Medulla oblongata (tissue), 1 donor: ENCODE measurements around the gene NFKBIL1.
"Not testable (repeated sequence)": the region's sequence is repeated elsewhere in the genome, so short reads cannot be mapped to it uniquely, and the experiment has no call there.

Source experiments
- DNase-seq: peaks from one replicate; pipeline ENCODE4 v3.0.0-alpha.2; 2015; ENCODE audit errors: extremely low spot score

The NFKBIL1 gene

GRCh38 chr6:31546958-31547726, at the start of gene NFKBIL1:
TSS of gene NFKBIL1 (plus strand) at chr6:31547608. CDS start at chr6:31547695, 87 bp downstream.
- peak; percentile 98 for DNase-seq

- no peak for DNase-seq
Measured at GRCh38 chr6:31498748-31499147, 48.7 kb upstream of the NFKBIL1 start.

GRCh38 chr6:31499648-31500047, 47.8 kb upstream of the NFKBIL1 start:
- DNase-seq: not testable (repeated sequence)

- no peak for DNase-seq
Measured at GRCh38 chr6:31502586-31502985, 44.8 kb upstream of the NFKBIL1 start.

- DNase-seq: not testable (repeated sequence)
Measured at GRCh38 chr6:31509036-31509435, 38.4 kb upstream of the NFKBIL1 start.

GRCh38 chr6:31510007-31510406, 37.4 kb upstream of the NFKBIL1 start:
- no peak for DNase-seq

GRCh38 chr6:31513456-31514165, 33.8 kb upstream of the NFKBIL1 start:
- DNase-seq: no peak

- no peak for DNase-seq
Measured at GRCh38 chr6:31521835-31522234, 25.6 kb upstream of the NFKBIL1 start.

- DNase-seq: no peak
Measured at GRCh38 chr6:31525553-31525931, 21.9 kb upstream of the NFKBIL1 start.

GRCh38 chr6:31525932-31526591, 21.3 kb upstream of the NFKBIL1 start:
- no peak for DNase-seq

GRCh38 chr6:31528307-31528777, 19.1 kb upstream of the NFKBIL1 start:
- DNase-seq: no peak

- no peak for DNase-seq
Measured at GRCh38 chr6:31528821-31529328, 18.5 kb upstream of the NFKBIL1 start, which contains the start of gene MCCD1. TSS of gene MCCD1 (plus strand) at chr6:31528962. CDS start at chr6:31529015, 53 bp downstream.

GRCh38 chr6:31529329-31530150, 17.9 kb upstream of the NFKBIL1 start:
- DNase-seq: no peak

- DNase-seq: no peak
Measured at GRCh38 chr6:31530659-31531058, 16.7 kb upstream of the NFKBIL1 start.

- no peak for DNase-seq
Measured at GRCh38 chr6:31531162-31531561, 16.2 kb upstream of the NFKBIL1 start.

- DNase-seq: no peak
Measured at GRCh38 chr6:31531771-31532643, 15.4 kb upstream of the NFKBIL1 start.

- no peak for DNase-seq
Measured at GRCh38 chr6:31532644-31533454, 14.6 kb upstream of the NFKBIL1 start.

- no peak for DNase-seq
Measured at GRCh38 chr6:31533455-31533841, 14.0 kb upstream of the NFKBIL1 start.

GRCh38 chr6:31534011-31534410, 13.4 kb upstream of the NFKBIL1 start:
- no peak for DNase-seq
